IPS-18a (cell line): ENCODE data around the gene KCNH2.

Source experiments
- H3K27ac ChIP-seq: one replicate; pipeline ENCODE4 v1.5.1; 2013; ENCODE audit warnings: low read length
- H3K27me3 ChIP-seq: one replicate; pipeline ENCODE4 v1.6.1; 2013; ENCODE audit warnings: mild to moderate bottlenecking, low read length; ENCODE audit not compliant: control insufficient read depth, insufficient read depth
- H3K36me3 ChIP-seq: one replicate; pipeline ENCODE4 v1.6.1; 2013; ENCODE audit warnings: low read depth, low read length; ENCODE audit not compliant: control insufficient read depth
- H3K4me1 ChIP-seq: one replicate; pipeline ENCODE4 v1.6.1; 2013; ENCODE audit warnings: low read depth, low read length; ENCODE audit not compliant: control insufficient read depth
- H3K4me3 ChIP-seq: one replicate; pipeline ENCODE4 v1.5.1; 2013; ENCODE audit warnings: low read length
- H3K9ac ChIP-seq: one replicate; pipeline ENCODE4 v1.6.1; 2013; ENCODE audit warnings: mild to moderate bottlenecking, low read length, moderate library complexity
- H3K9me3 ChIP-seq: one replicate; pipeline ENCODE4 v1.6.1; 2013; ENCODE audit warnings: low read depth, low read length; ENCODE audit not compliant: control insufficient read depth

KCNH2 gene

DNA sequence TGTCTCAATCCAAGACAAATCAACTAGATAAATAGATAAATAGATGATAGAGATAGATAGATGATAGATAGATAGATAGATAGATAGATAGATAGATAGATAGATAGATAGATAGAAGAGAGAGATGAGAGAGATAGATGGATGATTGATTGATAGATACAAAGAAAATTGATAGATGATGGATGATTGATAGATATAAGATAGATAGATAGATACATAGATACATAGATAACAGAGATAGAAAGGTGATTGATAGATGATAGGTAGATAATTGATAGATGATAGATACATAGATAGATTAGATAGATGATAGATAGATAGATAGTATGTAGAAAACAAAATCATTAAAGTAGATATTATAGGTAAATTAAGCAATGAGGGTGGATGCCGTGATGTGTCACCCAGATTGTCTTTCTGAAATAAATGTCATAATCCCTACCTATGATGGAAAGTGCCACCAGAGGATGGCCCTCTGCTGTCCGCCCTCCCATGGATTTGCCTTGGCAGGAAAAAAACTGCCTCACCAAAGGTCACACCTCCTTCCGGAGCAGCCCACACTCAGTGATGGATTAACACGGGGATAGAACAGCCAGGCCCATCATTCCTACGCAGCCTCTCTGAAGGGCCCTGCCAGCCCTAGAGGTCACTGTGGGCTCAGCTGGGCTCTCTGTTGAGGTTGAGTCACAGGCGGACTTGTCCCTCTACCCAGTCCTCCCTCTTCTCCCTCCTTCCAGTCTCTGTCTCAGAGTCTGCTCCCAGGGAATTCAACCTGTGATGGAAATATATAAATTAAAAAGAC lies 50.8 kb downstream of the KCNH2 start:
- Histone ChIP-seq H3K9me3 (no peaks in the 10 kb centered on the region), H3K27me3 (no peaks in the 10 kb centered on the region), H3K27ac (no peak overlapping the region), H3K36me3 (no peaks in the 10 kb centered on the region), H3K4me3 (no peak overlapping the region), H3K4me1 (no peaks in the 10 kb centered on the region), H3K9ac (no peak overlapping the region)

GRCh38 chr7:150926066-150926465 lies 52.1 kb downstream of the KCNH2 start:
- H3K27me3 ChIP-seq = no peaks in the 10 kb centered on the region

DNA sequence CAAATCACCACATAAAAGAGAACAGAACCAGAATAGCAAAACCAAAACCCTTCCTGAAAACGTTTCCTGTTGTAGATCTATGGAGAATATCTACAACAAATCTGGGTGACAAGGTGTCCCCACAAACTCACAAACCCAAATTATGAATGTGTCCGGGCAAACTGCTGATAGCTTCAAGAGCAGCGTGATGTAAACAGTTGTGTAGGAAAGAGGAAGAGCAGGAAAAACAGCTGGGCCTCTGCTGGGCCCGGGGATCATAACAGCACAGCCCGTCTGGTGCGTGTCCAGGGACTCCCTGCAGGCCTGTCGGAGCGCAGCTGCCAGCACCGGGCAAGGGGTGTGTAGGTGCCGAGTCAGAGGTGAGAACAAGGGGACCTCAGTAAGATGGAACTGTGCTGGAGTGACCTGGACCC lies 53.7 kb downstream of the KCNH2 start:
- Histone ChIP-seq H3K9ac (no peak overlapping the region), H3K9me3 (no peaks in the 10 kb centered on the region), H3K4me1 (no peaks in the 10 kb centered on the region), H3K4me3 (no peak overlapping the region), H3K27ac (no peak overlapping the region), H3K27me3 (no peaks in the 10 kb centered on the region), H3K36me3 (no peaks in the 10 kb centered on the region)

More at GRCh38 chr7:150926066-150926465, 52.1 kb downstream of the KCNH2 start:
- H3K9ac ChIP-seq = no peak overlapping the region
- no peaks in the 10 kb centered on the region for H3K36me3 ChIP-seq
- H3K27ac ChIP-seq = no peak overlapping the region
- H3K4me1 ChIP-seq = no peaks in the 10 kb centered on the region
- no peaks in the 10 kb centered on the region for H3K9me3 ChIP-seq
- no peak overlapping the region for H3K4me3 ChIP-seq

GRCh38 chr7:150923802-150924201 lies 54.3 kb downstream of the KCNH2 start:
- H3K4me1 ChIP-seq = no peaks in the 10 kb centered on the region

GRCh38 chr7:150923196-150923595 lies 54.9 kb downstream of the KCNH2 start:
- Histone ChIP-seq H3K9me3 (no peaks in the 10 kb centered on the region), H3K4me1 (no peaks in the 10 kb centered on the region), H3K27ac (no peak overlapping the region), H3K9ac (no peak overlapping the region), H3K27me3 (no peaks in the 10 kb centered on the region), H3K36me3 (no peaks in the 10 kb centered on the region), H3K4me3 (no peak overlapping the region)

More at GRCh38 chr7:150923802-150924201, 54.3 kb downstream of the KCNH2 start:
- Histone ChIP-seq H3K9me3 (no peaks in the 10 kb centered on the region), H3K4me3 (no peak overlapping the region), H3K36me3 (no peaks in the 10 kb centered on the region), H3K27ac (no peak overlapping the region), H3K27me3 (no peaks in the 10 kb centered on the region), H3K9ac (no peak overlapping the region)

DNA sequence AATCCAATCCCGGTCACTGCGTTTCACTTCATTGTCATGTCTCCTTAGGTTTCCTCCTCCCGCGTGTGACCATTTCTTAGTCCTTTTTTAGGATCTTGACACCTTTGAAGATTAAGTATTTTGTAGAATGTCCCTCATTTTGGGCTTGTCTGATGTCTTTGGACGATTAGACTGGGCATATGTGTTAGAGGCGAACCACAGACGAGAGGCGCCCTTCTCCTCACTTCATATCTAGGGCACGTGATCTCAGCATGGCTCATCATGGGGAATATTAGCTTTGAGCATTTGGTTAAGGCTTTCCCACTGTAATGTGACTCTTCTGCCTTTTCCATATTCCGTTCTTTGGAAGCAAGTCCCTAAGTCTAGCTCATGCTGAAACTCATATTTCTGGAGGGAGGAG lies 59.0 kb downstream of the KCNH2 start:
- H3K27me3 ChIP-seq = no peaks in the 10 kb centered on the region
- no peak overlapping the region for H3K4me3 ChIP-seq
- H3K9ac ChIP-seq = no peak overlapping the region
- H3K27ac ChIP-seq = no peak overlapping the region
- H3K4me1 ChIP-seq = no peaks in the 10 kb centered on the region
- no peaks in the 10 kb centered on the region for H3K9me3 ChIP-seq
- no peaks in the 10 kb centered on the region for H3K36me3 ChIP-seq

DNA sequence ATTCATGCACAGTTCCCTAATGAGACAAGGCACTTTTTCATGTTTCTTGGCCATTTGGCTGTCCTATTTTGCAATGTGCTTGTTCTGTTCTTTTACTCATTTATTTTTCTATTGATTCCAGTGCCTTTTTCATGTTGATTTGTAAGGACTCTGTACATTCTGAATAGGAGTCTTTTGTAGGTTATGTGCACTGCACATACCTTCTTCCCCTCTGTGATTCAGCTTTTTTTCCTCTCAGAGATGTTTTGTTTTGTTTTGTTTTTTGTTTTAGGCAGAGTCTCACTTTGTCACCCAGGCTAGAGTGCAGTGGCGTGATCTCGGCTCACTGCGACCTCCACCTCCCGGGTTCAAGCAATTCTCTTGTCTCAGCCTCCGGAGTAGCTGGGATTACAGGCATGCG lies 59.7 kb downstream of the KCNH2 start:
- H3K36me3 ChIP-seq = no peaks in the 10 kb centered on the region
- H3K27ac ChIP-seq = no peak overlapping the region
- no peaks in the 10 kb centered on the region for H3K9me3 ChIP-seq
- H3K27me3 ChIP-seq = no peaks in the 10 kb centered on the region
- H3K4me3 ChIP-seq = no peak overlapping the region
- no peaks in the 10 kb centered on the region for H3K4me1 ChIP-seq
- H3K9ac ChIP-seq = no peak overlapping the region

GRCh38 chr7:150917969-150918368 lies 60.2 kb downstream of the KCNH2 start:
- no peak overlapping the region for H3K4me3 ChIP-seq
- H3K9me3 ChIP-seq = no peaks in the 10 kb centered on the region
- H3K36me3 ChIP-seq = no peaks in the 10 kb centered on the region
- no peak overlapping the region for H3K27ac ChIP-seq
- no peak overlapping the region for H3K9ac ChIP-seq
- no peaks in the 10 kb centered on the region for H3K4me1 ChIP-seq
- H3K27me3 ChIP-seq = no peaks in the 10 kb centered on the region

- Histone ChIP-seq H3K4me3 (no peak overlapping the region), H3K9ac (no peak overlapping the region)
These were observed 61.5 kb downstream of the KCNH2 start for GRCh38 chr7:150916670-150917069.

DNA sequence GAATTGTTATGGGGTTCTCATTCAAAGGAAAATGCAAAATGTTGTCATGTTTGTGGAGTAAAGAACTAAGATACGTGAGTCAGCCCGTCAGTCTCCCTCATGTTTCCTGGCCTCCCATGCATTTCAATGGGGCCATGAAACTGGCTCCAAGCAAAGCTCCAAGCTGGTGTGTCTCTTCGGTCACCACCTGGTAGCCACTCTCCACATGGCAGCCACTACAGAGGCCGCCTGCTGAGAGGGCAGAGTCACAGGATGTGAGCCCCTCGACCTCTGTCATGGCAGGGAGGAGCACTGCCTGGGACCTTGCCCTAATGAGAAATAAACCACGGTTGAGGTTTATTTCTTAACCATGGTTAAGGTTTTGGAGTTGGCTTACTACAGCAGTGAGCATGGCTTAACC lies 63.2 kb downstream of the KCNH2 start:
- Histone ChIP-seq H3K27ac (no peak overlapping the region), H3K4me3 (no peak overlapping the region), H3K4me1 (peaks cover 4% of the 10 kb centered on the region), H3K27me3 (no peaks in the 10 kb centered on the region), H3K9me3 (no peaks in the 10 kb centered on the region), H3K36me3 (no peaks in the 10 kb centered on the region), H3K9ac (no peak overlapping the region)

More at GRCh38 chr7:150916670-150917069, 61.5 kb downstream of the KCNH2 start:
- H3K36me3 ChIP-seq = no peaks in the 10 kb centered on the region
- no peaks in the 10 kb centered on the region for H3K9me3 ChIP-seq
- no peaks in the 10 kb centered on the region for H3K27me3 ChIP-seq
- no peak overlapping the region for H3K27ac ChIP-seq
- no peaks in the 10 kb centered on the region for H3K4me1 ChIP-seq

- Histone ChIP-seq H3K27ac (no peak overlapping the region), H3K9me3 (no peaks in the 10 kb centered on the region), H3K9ac (no peak overlapping the region), H3K4me3 (no peak overlapping the region), H3K36me3 (no peaks in the 10 kb centered on the region), H3K4me1 (peaks cover 4% of the 10 kb centered on the region), H3K27me3 (no peaks in the 10 kb centered on the region)
These were observed 63.9 kb downstream of the KCNH2 start for GRCh38 chr7:150914196-150914595.

DNA sequence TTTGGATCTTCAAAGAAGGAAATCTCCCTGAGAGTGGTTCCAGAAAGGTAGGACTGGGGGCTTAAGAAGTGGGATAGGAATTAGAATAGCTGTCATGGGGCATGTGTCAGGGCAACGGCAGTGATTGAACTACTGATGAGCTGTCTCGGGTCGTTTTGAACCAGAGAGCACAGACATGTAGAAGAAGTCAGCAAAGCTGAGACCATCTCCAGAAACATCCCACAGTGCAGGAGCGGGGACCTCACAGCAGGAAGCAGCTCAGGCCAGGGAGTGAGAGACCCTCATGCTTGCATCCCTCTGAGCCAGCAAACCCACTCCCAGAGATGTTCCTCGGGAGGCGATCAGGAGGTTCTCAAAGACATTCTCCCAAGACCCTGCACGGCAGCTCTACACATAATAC lies 65.7 kb downstream of the KCNH2 start:
- no peaks in the 10 kb centered on the region for H3K9me3 ChIP-seq
- H3K27ac ChIP-seq = no peak overlapping the region
- no peaks in the 10 kb centered on the region for H3K27me3 ChIP-seq
- no peaks in the 10 kb centered on the region for H3K36me3 ChIP-seq
- no peak overlapping the region for H3K4me3 ChIP-seq
- no peak overlapping the region for H3K9ac ChIP-seq
- H3K4me1 ChIP-seq = peaks cover 4% of the 10 kb centered on the region
